Fibroblast of lung (primary cell): Measurements from ENCODE around the gene ACSM3. TPM values are rescaled to one million over a fixed set of nuclear protein-coding genes. Genes with fewer than 3 reads are reported as not detected.
A peak's percentile ranks its signal among the peaks of the same experiment; 100 is the strongest.

ENCODE experiments used
- DNase-seq, 2 donors: peaks; one replicate each; pipeline versions ENCODE4 v3.0.0 to v3.0.0-alpha.2; 2010; ENCODE audit warnings: low read depth in 2 of 2
- H2AFZ ChIP-seq: 2 replicates; pipeline ENCODE4 v1.5.1; 2012; ENCODE audit warnings: low read length, control low read depth, inconsistent platforms
- H3K27ac ChIP-seq: 2 replicates; pipeline ENCODE4 v1.5.1; 2011; ENCODE audit warnings: low read length, control low read depth; ENCODE audit not compliant: insufficient read depth
- H3K27me3 ChIP-seq: 2 replicates; pipeline ENCODE4 v1.5.1; 2011; ENCODE audit warnings: mild to moderate bottlenecking, low read length; ENCODE audit not compliant: control insufficient read depth, insufficient read depth
- H3K36me3 ChIP-seq: 2 replicates; pipeline ENCODE4 v1.5.1; 2011; ENCODE audit warnings: low read length; ENCODE audit not compliant: control insufficient read depth, insufficient read depth
- H3K4me1 ChIP-seq: 2 replicates; pipeline ENCODE4 v1.5.1; 2011; ENCODE audit warnings: low read length; ENCODE audit not compliant: control insufficient read depth, insufficient read depth; ENCODE audit errors: extremely low read depth
- H3K4me2 ChIP-seq: 2 replicates; pipeline ENCODE4 v1.5.1; 2011; ENCODE audit warnings: low read length, control low read depth; ENCODE audit not compliant: insufficient read depth; ENCODE audit errors: extremely low read depth
- H3K4me3 ChIP-seq, 4 experiments: fragments of 200-600 bp in 1 of 4; sonication (generic) in 1 of 4; replicated peaks in 1 of 4; 2 replicates each; pipeline ENCODE4 v1.5.1; 2011 to 2016; ENCODE audit warnings: low read length in 4 of 4, low read depth in 3 of 4, mild to moderate bottlenecking in 3 of 4, control low read depth in 2 of 4, inconsistent platforms in 1 of 4, mixed read lengths in 1 of 4; ENCODE audit not compliant: insufficient read depth in 1 of 4; ENCODE audit errors: control extremely low read depth in 1 of 4
- H3K79me2 ChIP-seq: 2 replicates; pipeline ENCODE4 v1.5.1; 2012; ENCODE audit warnings: mild to moderate bottlenecking, low read length, inconsistent platforms; ENCODE audit not compliant: control insufficient read depth, insufficient read depth
- H3K9ac ChIP-seq: 2 replicates; pipeline ENCODE4 v1.5.1; 2011; ENCODE audit warnings: mild to moderate bottlenecking, low read length, control low read depth; ENCODE audit not compliant: insufficient read depth
- H3K9me3 ChIP-seq: 2 replicates; pipeline ENCODE4 v1.5.1; 2012; ENCODE audit warnings: low read depth, low read length; ENCODE audit not compliant: control insufficient read depth, insufficient read depth
- H4K20me1 ChIP-seq: 2 replicates; pipeline ENCODE4 v1.5.1; 2011; ENCODE audit warnings: low read length; ENCODE audit not compliant: control insufficient read depth, insufficient read depth; ENCODE audit errors: extremely low read depth
- EZH2 ChIP-seq: IDR thresholded peaks from 2 replicates; pipeline ENCODE4 v1.5.1; 2012; ENCODE audit warnings: low read length, control low read depth, mild to moderate bottlenecking; ENCODE audit errors: missing control alignments
- polyA plus RNA-seq, 2 donors: library from polyadenylated mRNA; depleted of rRNA in 1 of 2; stranded (reverse) in 1 of 2; unstranded in 1 of 2; fragments of >200 nt; gene quantifications; 2 replicates each; pipeline ENCODE4 v1.2.1, GENCODE V29; 2011 to 2012; ENCODE audit warnings: missing spikeins in 1 of 2
- total RNA-seq: library from RNA; depleted of rRNA; stranded (reverse); fragments of >200 nt; gene quantifications from 2 replicates; pipeline ENCODE4 v1.2.1, GENCODE V29; 2014
- TF ChIP-seq, protein P1 (sequence below), 2 donors: IDR thresholded peaks in 1 of 2; conservative IDR thresholded peaks in 1 of 2; 1 replicate in 1 of 2; 2 replicates in 1 of 2; pipeline ENCODE4 v1.5.1; 2011 to 2012; ENCODE audit warnings: low read length in 2 of 2, control low read depth in 1 of 2, inconsistent platforms in 1 of 2, low read depth in 1 of 2, mild to moderate bottlenecking in 1 of 2

Gene ACSM3
- total and polyA plus RNA-seq, 2 donors (not counting 1 experiment from before 2014, with no cell fraction given) = 0.32 to 1.3 TPM

GRCh38 chr16:20740007-20740883, 23.6 kb upstream of the ACSM3 start:
- Histone ChIP-seq H3K36me3 (peaks cover 6% of the 10 kb centered on the region), H2AFZ (no peak overlapping the region), H4K20me1 (no peaks in the 10 kb centered on the region), H3K9me3 (no peaks in the 10 kb centered on the region), H3K4me3 (peak overlapping the region; percentile 90 to 99 (median 94)), H3K4me2 (peak overlapping the region; percentile 80), H3K4me1 (peaks cover 2% of the 10 kb centered on the region), H3K79me2 (peaks cover 25% of the 10 kb centered on the region), H3K27ac (peak overlapping the region; percentile 92), H3K27me3 (no peaks in the 10 kb centered on the region), H3K9ac (peak overlapping the region; percentile 57)
- TF ChIP-seq EZH2 = no peak
- TF ChIP-seq, protein P1, sequence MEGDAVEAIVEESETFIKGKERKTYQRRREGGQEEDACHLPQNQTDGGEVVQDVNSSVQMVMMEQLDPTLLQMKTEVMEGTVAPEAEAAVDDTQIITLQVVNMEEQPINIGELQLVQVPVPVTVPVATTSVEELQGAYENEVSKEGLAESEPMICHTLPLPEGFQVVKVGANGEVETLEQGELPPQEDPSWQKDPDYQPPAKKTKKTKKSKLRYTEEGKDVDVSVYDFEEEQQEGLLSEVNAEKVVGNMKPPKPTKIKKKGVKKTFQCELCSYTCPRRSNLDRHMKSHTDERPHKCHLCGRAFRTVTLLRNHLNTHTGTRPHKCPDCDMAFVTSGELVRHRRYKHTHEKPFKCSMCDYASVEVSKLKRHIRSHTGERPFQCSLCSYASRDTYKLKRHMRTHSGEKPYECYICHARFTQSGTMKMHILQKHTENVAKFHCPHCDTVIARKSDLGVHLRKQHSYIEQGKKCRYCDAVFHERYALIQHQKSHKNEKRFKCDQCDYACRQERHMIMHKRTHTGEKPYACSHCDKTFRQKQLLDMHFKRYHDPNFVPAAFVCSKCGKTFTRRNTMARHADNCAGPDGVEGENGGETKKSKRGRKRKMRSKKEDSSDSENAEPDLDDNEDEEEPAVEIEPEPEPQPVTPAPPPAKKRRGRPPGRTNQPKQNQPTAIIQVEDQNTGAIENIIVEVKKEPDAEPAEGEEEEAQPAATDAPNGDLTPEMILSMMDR (conservative IDR thresholded peaks at IDR 0.05 in 1 of 2, IDR thresholded peaks at IDR 0.05 in 1 of 2; ENCODE audit: low read depth in 1 of 2, low read length in 2 of 2) = peak; percentile 29 to 41
- peak in 1 of 2 donors; percentile 2 for DNase-seq

DNA sequence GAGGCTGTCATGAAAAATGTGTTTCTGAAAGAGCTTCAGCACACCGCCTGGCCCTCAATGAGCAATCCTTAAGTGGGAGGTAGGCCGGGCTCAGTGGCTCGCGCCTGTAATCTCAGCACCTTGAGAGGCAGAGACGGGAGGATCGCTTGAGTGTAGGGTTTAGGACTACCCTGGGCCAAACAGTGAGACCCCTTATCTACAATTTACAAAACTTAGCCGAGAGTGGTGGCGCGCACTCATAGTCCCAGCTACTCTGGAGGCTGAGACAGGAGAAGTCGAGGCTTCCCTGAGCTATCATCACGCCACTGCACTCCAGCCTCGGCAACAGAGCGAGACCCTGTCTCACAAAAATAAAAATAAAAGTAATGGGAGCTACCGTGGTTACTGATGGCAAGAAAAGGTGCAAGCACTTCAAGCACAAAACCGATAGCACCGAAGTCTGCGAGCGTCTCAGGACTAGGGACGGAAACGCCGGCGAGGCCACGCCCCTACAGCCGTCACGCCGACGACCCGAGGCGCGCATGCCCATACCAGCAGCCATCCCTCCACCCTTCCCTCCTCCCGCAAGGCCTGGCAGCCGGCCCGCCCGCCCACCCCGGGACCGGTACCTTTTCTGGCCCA, 22.8 kb upstream of the ACSM3 start:
- no peaks in the 10 kb centered on the region for H3K9me3 ChIP-seq
- peak overlapping the region; percentile 97 for H3K9ac ChIP-seq
- H2AFZ ChIP-seq = peak overlapping the region; percentile 97
- peaks cover 5% of the 10 kb centered on the region for H3K36me3 ChIP-seq
- peaks cover 25% of the 10 kb centered on the region for H3K79me2 ChIP-seq
- H3K4me3 ChIP-seq = peak overlapping the region; percentile 90 to 99 (median 94)
- peak; percentile 72 to 79 for DNase-seq
- TF ChIP-seq EZH2 = no peak
- H3K4me1 ChIP-seq = peaks cover 2% of the 10 kb centered on the region
- no peaks in the 10 kb centered on the region for H3K27me3 ChIP-seq
- no peaks in the 10 kb centered on the region for H4K20me1 ChIP-seq
- peak overlapping the region; percentile 92 for H3K27ac ChIP-seq
- H3K4me2 ChIP-seq = peak overlapping the region; percentile 80

GRCh38 chr16:20741554-20742285, 22.1 kb upstream of the ACSM3 start, which contains the start of gene THUMPD1:
Gene THUMPD1, minus strand, starts transcription at chr16:20741818. Its CDS starts 79 bp downstream, at chr16:20741739.
- Histone ChIP-seq H3K4me2 (peak within 1 kb of the TSS; percentile 80), H3K27me3 (no peaks in the 10 kb centered on the region), H3K9me3 (no peaks in the 10 kb centered on the region), H3K4me3 (peak within 1 kb of the TSS; percentile 90 to 99 (median 94)), H3K36me3 (no peaks in the 10 kb centered on the region), H3K4me1 (peaks cover 2% of the 10 kb centered on the region), H3K79me2 (peaks cover 25% of the 10 kb centered on the region), H2AFZ (peak within 1 kb of the TSS; percentile 97), H4K20me1 (no peaks in the 10 kb centered on the region), H3K27ac (peak within 1 kb of the TSS; percentile 92), H3K9ac (peak within 1 kb of the TSS; percentile 97)
- peak; percentile 94 to 96 for DNase-seq
- TF ChIP-seq EZH2 = no peak
- TF ChIP-seq, protein P1 (conservative IDR thresholded peaks at IDR 0.05 in 1 of 2, IDR thresholded peaks at IDR 0.05 in 1 of 2; ENCODE audit: low read depth in 1 of 2, low read length in 2 of 2) = peak in 1 of 2 donors; percentile 30
